NK-92 (cell line): Measurements from ENCODE around the gene SNRPF.

Experiments
- DNase-seq: peaks from one replicate; lab custom pipeline; 2025; ENCODE audit not compliant: unreplicated experiment; lab: John Stamatoyannopoulos, UW

The SNRPF gene

DNA sequence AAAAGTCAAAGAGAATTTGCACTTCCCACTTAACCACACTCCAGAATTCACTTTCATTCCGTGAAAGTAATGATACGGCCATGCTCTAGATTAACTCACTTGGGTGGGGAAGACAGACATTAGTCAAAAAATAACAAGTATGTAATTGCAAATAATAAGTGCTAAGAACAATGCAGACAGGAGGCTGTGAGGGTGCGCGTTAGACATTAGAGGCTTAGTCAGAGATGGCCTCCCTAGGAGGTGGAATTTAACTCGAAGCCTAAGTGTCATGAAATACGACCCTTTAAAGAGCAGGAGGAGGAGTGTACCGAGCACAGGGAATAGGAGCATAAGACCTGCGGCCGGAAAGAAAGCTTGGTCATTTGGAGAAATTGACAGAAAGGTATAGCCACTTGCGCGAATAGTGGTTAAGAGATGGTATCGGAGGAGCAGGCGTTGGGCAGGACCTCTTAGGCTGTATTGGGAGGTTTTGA lies 628 bp downstream of the SNRPF start:
- no peak for DNase-seq

GRCh38 chr12:95859947-95860850 lies 1.4 kb downstream of the SNRPF start:
- no peak for DNase-seq

GRCh38 chr12:95862038-95862437 lies 3.3 kb downstream of the SNRPF start:
- DNase-seq, result no peak

DNA sequence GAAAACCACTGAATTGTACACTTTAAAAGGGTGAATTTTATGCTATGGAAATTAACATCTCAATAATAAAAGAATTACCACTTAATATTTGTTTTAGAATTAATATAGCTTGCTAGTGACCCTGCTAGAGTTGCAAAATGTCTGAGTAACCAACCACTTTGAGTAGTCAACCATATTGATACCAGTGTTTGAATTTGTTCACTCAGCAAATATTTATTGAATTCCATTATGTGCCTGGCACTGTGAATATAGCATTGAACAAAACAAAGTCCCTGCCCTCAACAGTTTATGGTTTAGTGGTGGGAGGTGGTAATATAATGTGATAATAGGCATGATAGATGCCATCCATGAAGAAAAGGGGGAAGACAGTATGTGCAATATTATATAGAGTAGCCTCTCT lies 4.6 kb downstream of the SNRPF start:
- no peak for DNase-seq

DNA sequence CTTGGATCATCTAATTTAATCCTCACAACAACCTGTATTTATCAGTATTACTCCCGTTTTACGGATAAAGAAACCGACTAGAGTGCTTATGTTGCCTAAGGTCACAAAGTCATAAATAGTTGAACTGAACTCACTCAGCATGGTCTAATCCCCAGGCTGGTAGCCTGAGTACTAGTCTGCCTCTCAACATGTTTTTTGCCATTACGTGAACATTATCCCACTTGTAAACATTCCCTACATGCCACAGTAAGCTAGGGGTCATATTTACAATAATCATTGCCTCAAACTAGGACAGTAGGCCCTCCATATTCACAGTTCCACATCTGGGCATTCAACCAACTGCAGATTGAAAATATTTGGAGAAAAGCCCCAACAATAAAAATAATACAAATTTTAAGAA lies 12.1 kb downstream of the SNRPF start:
- DNase-seq, result no peak

DNA sequence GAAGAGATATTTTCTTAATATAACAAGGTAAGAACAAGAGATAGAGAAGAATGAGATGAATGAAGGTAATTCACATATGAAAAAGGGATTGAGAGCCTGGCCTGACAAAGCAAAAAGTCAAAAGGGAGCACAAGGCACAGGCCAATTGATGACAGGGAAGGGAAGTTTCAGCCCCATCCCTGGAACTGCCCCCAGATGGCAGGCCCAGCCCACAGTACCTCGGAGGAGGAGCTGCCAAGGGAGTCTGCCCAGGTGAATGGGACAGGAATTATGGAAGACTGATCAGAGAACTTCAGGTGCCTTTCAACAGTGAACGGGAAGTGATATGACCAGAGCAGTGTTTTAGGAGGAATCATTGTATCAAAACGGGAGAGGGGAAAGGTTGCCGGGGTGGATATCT lies 15.7 kb downstream of the SNRPF start:
- DNase-seq, result no peak

DNA sequence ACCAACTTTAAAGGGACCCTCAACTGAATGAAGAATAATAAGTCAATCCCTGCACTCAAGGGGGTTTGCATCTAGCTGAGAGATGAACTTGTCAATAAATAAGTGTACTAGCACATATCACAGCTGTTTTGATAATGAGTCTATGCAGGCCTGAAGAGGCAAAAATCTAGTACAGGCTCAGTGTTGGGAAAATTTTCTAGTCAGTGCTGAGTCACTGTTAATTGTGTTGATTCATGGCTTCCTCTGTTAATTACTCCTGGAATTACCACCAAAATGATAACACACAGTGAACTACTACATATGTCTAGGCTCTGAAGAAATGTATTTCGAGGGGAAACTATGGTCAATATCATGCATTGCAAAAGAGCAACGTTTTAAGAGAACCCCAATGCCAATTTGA lies 18.9 kb downstream of the SNRPF start:
- no peak for DNase-seq

DNA sequence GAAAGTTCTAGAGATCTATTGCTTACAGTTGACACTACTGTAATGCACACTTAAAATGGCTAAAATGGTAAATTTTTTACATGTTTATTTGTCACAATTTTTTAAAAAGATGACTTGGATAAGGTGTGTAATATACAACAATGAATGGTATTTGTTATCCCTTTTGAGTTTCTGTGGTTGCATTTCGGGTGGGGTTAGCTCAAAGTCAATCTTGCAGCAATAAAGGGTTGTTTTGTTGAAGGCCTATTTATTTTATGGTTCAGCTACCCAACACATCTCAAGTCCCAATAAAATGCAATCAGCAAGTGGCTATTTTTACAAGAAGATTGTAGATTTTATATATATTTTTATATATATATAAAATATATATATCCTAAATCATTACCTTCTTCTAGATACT lies 22.1 kb downstream of the SNRPF start:
- DNase-seq, result no peak

DNA sequence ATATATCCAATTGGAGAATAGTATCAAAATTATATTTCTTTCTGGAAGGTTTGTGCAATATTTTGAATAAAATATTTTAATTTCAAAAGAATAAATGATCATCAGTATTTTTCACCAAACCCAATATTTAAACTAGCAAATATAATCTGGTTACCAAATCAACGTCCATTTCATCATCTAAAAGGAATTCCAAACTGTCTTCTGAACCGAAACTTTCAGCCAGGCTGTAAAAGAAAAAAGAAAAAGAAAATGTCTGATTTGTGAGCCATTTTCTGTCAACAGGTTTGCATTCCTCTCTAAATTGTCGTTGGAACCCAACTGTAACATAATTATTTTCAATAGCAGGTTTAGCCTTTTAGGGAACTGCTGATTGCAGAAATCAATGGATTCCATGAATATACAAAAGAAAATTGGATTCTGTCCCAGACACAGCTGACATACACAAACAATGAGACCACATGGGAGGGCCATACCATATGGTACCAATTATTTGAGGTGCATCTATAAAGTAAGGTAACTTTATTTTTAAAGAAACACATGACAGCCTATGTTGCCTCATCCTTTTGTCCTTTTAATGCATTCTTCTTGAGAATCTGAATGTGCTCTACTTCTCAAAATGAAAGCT lies 22.7 kb downstream of the SNRPF start:
- no peak for DNase-seq

GRCh38 chr12:95882080-95882479 lies 23.3 kb downstream of the SNRPF start:
- DNase-seq, result no peak

DNA sequence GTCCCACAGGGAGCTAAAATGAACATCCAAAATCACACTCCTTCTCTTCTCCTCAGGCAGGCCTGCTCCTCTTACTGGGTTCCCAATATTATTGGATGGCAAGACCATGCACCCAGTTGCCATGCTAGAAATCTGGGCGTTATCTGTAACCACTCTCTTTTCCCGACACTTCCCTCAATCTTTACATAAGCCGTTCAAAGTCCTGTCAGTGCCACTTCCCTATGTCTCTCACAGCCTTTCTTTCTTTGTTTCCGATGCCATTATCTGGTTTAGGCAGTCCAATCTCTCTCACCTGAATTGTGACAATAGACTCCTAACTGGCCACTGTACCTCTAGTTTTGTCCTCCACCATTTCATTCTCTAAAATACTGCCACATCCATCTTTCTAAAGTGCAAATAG lies 24.1 kb downstream of the SNRPF start:
- no peak for DNase-seq

- DNase-seq, result no peak
Measured at GRCh38 chr12:95884998-95885397, 26.2 kb downstream of the SNRPF start.

GRCh38 chr12:95887311-95887710 lies 28.6 kb downstream of the SNRPF start:
- no peak for DNase-seq

- no peak for DNase-seq
Measured at GRCh38 chr12:95890958-95891357, 32.2 kb downstream of the SNRPF start.

- DNase-seq, result no peak
Measured at GRCh38 chr12:95896846-95897245, 38.1 kb downstream of the SNRPF start.

- no peak for DNase-seq
Measured at GRCh38 chr12:95898081-95898480, 39.3 kb downstream of the SNRPF start.

GRCh38 chr12:95908573-95908972 lies 49.8 kb downstream of the SNRPF start:
- DNase-seq, result no peak

- DNase-seq, result no peak
Measured at GRCh38 chr12:95909871-95910270, 51.1 kb downstream of the SNRPF start.
